Nephron progenitor cell (in vitro differentiated cells): Measurements from ENCODE around the gene CECR2.

Experiments
- DNase-seq: peaks from one replicate; pipeline ENCODE4 v3.0.0; 2021
- H3K27ac Mint-ChIP-seq: 2 replicates; pipeline ENCODE4 v1.8.0; 2021; ENCODE audit warnings: mild to moderate bottlenecking, moderate library complexity, mixed read lengths
- H3K27me3 Mint-ChIP-seq: 2 replicates; pipeline ENCODE4 v1.8.0; 2021; ENCODE audit warnings: mild to moderate bottlenecking, low read depth, mixed read lengths; ENCODE audit not compliant: poor library complexity
- H3K36me3 Mint-ChIP-seq: 2 replicates; pipeline ENCODE4 v1.8.0; 2021; ENCODE audit warnings: low read depth, mixed read lengths
- H3K4me1 Mint-ChIP-seq: 2 replicates; pipeline ENCODE4 v1.8.0; 2021; ENCODE audit warnings: mixed read lengths
- H3K4me3 Mint-ChIP-seq: 2 replicates; pipeline ENCODE4 v1.8.0; 2021; ENCODE audit warnings: mild to moderate bottlenecking, moderate library complexity, mixed read lengths
- H3K9me3 Mint-ChIP-seq: 2 replicates; pipeline ENCODE4 v1.8.0; 2021; ENCODE audit warnings: mild to moderate bottlenecking, moderate library complexity, mixed read lengths
- CTCF ChIP-seq: fragments of 200-600 bp; sonication (generic); IDR thresholded peaks from 2 replicates; pipeline ENCODE4 v1.5.0; 2021; ENCODE audit warnings: antibody characterized with exemption

Gene CECR2

GRCh38 chr22:17435375-17435774 lies 66.1 kb downstream of the CECR2 start:
- H3K27me3 Mint-ChIP-seq = no peaks in the 10 kb centered on the region
- peaks cover 95% of the 10 kb centered on the region for H3K4me1 Mint-ChIP-seq
- peak overlapping the region; percentile 44 for H3K4me3 Mint-ChIP-seq
- TF ChIP-seq CTCF = no peak
- peak overlapping the region; percentile 73 for H3K27ac Mint-ChIP-seq
- no peaks in the 10 kb centered on the region for H3K9me3 Mint-ChIP-seq
- DNase-seq = no peak
- H3K36me3 Mint-ChIP-seq = no peaks in the 10 kb centered on the region

- Mint-ChIP-seq H3K4me1 (peaks cover 93% of the 10 kb centered on the region), H3K36me3 (no peaks in the 10 kb centered on the region), H3K4me3 (peak overlapping the region; percentile 76), H3K27ac (peak overlapping the region; percentile 97), H3K9me3 (no peaks in the 10 kb centered on the region), H3K27me3 (no peaks in the 10 kb centered on the region)
- peak; percentile 12 for DNase-seq
- no peak for TF ChIP-seq CTCF
Measured at GRCh38 chr22:17436382-17436980, 67.2 kb downstream of the CECR2 start.

- H3K27ac Mint-ChIP-seq = peak overlapping the region; percentile 97
- no peak for TF ChIP-seq CTCF
- H3K4me3 Mint-ChIP-seq = peak overlapping the region; percentile 76
- peaks cover 96% of the 10 kb centered on the region for H3K4me1 Mint-ChIP-seq
- no peaks in the 10 kb centered on the region for H3K9me3 Mint-ChIP-seq
- no peaks in the 10 kb centered on the region for H3K27me3 Mint-ChIP-seq
- H3K36me3 Mint-ChIP-seq = peaks cover 5% of the 10 kb centered on the region
- peak; percentile 57 for DNase-seq
Measured at GRCh38 chr22:17436981-17437412, 67.7 kb downstream of the CECR2 start.

GRCh38 chr22:17438026-17438425 lies 68.8 kb downstream of the CECR2 start:
- H3K27me3 Mint-ChIP-seq = no peaks in the 10 kb centered on the region
- H3K4me3 Mint-ChIP-seq = peak overlapping the region; percentile 76
- H3K36me3 Mint-ChIP-seq = peaks cover 8% of the 10 kb centered on the region
- TF ChIP-seq CTCF = no peak
- H3K9me3 Mint-ChIP-seq = no peaks in the 10 kb centered on the region
- DNase-seq = no peak
- H3K27ac Mint-ChIP-seq = no peak overlapping the region
- peaks cover 93% of the 10 kb centered on the region for H3K4me1 Mint-ChIP-seq

- H3K4me1 Mint-ChIP-seq = peaks cover 76% of the 10 kb centered on the region
- peaks cover 3% of the 10 kb centered on the region for H3K27me3 Mint-ChIP-seq
- TF ChIP-seq CTCF = no peak
- H3K4me3 Mint-ChIP-seq = no peak overlapping the region
- H3K9me3 Mint-ChIP-seq = peaks cover 3% of the 10 kb centered on the region
- H3K27ac Mint-ChIP-seq = no peak overlapping the region
- peaks cover 27% of the 10 kb centered on the region for H3K36me3 Mint-ChIP-seq
- DNase-seq = no peak
Measured at GRCh38 chr22:17441326-17441725, 72.1 kb downstream of the CECR2 start.
